ENCODE measurements around the gene RNF207.

Gene RNF207

DNA sequence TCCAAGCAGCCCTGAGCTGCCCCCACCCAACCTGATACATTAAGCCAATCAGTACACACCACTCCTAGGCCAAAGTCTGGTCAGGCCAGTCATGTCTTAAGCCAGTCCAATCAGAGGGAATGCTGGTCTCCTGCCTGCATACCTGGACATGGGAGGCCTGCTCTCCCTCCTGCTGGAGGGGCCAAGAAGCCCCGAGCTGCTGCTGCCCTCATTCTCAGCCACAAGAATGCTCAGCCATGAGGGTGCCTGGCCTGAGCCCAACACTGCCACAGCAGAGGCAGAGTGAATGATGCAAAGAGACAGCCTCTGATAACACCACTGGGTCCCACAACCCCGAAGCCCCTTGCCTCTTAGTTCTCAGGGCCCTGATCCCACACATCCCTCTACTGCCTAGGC is 48.8 kb upstream of the RNF207 start:
- H3K27ac ChIP-seq (ENCODE audit: extremely low read depth, low read depth, low read length), result no peak overlapping the region
- TF ChIP-seq WT1 (tag by site-specific recombination; IDR thresholded peaks at IDR 0.05) (no peak), HOXC10 (CRISPR knock-in tag; IDR thresholded peaks at IDR 0.05) (no peak)
- TF ChIP-seq, protein P1, sequence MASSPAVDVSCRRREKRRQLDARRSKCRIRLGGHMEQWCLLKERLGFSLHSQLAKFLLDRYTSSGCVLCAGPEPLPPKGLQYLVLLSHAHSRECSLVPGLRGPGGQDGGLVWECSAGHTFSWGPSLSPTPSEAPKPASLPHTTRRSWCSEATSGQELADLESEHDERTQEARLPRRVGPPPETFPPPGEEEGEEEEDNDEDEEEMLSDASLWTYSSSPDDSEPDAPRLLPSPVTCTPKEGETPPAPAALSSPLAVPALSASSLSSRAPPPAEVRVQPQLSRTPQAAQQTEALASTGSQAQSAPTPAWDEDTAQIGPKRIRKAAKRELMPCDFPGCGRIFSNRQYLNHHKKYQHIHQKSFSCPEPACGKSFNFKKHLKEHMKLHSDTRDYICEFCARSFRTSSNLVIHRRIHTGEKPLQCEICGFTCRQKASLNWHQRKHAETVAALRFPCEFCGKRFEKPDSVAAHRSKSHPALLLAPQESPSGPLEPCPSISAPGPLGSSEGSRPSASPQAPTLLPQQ (tag by site-specific recombination; IDR thresholded peaks at IDR 0.05), result peak; percentile 58; the same call in 1 of the 2 replicates
- CTCF ChIA-PET, result interaction anchor here (0.6 kb wide), 1 partner anchor 163 kb away, joined by 3 read pairs; no protein-coding TSS in a partner anchor
- no peaks in the 10 kb centered on the region for H3K36me3 ChIP-seq (ENCODE audit: control insufficient read depth in 2 of 2, insufficient read depth in 1 of 2, low read length in 2 of 2)
- POLR2A ChIA-PET, result interaction anchor here (1.6 kb wide), 1 partner anchor 9 kb away, joined by 7 read pairs; no protein-coding TSS in a partner anchor
- H3K4me1 ChIP-seq (ENCODE audit: control insufficient read depth, insufficient read depth, low read length), result peaks cover 9% of the 10 kb centered on the region; the same call in 1 of the 2 replicates
- H3K9me3 ChIP-seq (ENCODE audit: control insufficient read depth, insufficient read depth, low read depth, low read length), result no peaks in the 10 kb centered on the region
- no peak overlapping the region for H3K4me3 ChIP-seq (ENCODE audit: low read depth, low read length)

DNA sequence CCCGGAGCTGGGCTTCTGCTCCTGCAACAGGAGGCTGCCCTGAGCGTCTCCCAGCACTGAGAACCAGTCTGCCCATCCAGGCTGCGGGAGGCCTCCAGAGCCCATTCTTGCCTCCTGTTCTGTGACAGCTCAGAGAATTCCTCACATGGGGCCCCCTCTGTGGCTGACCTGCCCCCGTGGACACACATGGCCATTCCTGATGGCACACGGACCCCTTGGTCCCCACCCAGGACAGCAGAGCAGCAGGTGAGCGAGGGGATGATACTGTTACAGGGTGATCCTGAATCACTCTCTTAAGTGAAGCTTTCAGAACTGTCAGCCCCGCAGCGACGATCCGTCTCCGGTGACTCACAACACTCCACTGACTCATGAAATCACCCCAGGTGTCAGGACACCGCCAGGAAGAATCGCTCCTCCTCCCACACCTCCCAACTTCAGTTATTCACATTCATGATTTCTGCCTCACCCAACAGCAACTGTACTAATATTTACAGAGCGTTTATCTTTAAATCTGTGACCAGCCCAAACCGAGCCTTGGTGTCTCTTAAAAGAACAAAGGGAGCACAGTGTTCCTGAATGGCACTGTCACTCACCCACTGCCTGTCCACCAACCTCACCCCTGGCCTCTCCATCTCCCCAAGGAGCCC is 48.3 kb upstream of the RNF207 start:
- Histone ChIP-seq H3K27ac (ENCODE audit: extremely low read depth, low read depth, low read length) (no peak overlapping the region), H3K4me1 (ENCODE audit: control insufficient read depth, insufficient read depth, low read length) (peaks cover 9% of the 10 kb centered on the region; the same call in 1 of the 2 replicates), H3K9me3 (ENCODE audit: control insufficient read depth, insufficient read depth, low read depth, low read length) (no peaks in the 10 kb centered on the region), H3K36me3 (ENCODE audit: control insufficient read depth in 2 of 2, insufficient read depth in 1 of 2, low read length in 2 of 2) (no peaks in the 10 kb centered on the region), H3K4me3 (ENCODE audit: low read depth, low read length) (no peak overlapping the region)
- ChIA-PET POLR2A (interaction anchor here (1.6 kb wide), 1 partner anchor 9 kb away, joined by 7 read pairs; no protein-coding TSS in a partner anchor), CTCF (interaction anchor here (0.6 to 0.7 kb wide), 2 partner anchors 164 to 265 kb away, joined by 3 read pairs; no protein-coding TSS in a partner anchor)
- TF ChIP-seq PRDM1 (tag by site-specific recombination; IDR thresholded peaks at IDR 0.05) (peak; percentile 70), RBAK (tag by site-specific recombination; IDR thresholded peaks at IDR 0.05) (no peak), ZNF157 (tag by site-specific recombination; IDR thresholded peaks at IDR 0.05) (no peak), ZNF629 (tag by site-specific recombination; IDR thresholded peaks at IDR 0.05) (peak; percentile 68), ZNF146 (tag by site-specific recombination; IDR thresholded peaks at IDR 0.05) (no peak), ZNF10 (tag by site-specific recombination; IDR thresholded peaks at IDR 0.05) (0 out of 2 replicates have a peak, but pooled peaks have one; percentile 4), ZNF600 (tag by site-specific recombination; IDR thresholded peaks at IDR 0.05) (peak; percentile 84), KLF7 (tag by site-specific recombination; IDR thresholded peaks at IDR 0.05; ENCODE audit: borderline replicate concordance) (no peak), ZFHX2 (tag by site-specific recombination; conservative IDR thresholded peaks at IDR 0.05) (peak; percentile 34; the same call in 1 of the 2 replicates), IKZF3 (tag by site-specific recombination; IDR thresholded peaks at IDR 0.05) (peak; percentile 51; the same call in 1 of the 2 replicates), GLIS2 (tag by site-specific recombination; IDR thresholded peaks at IDR 0.05) (peak; percentile 57), ZNF654 (tag by site-specific recombination; IDR thresholded peaks at IDR 0.05; ENCODE audit: low read depth) (no peak), KLF1 (tag by site-specific recombination; IDR thresholded peaks at IDR 0.05) (peak; percentile 34; the same call in 1 of the 2 replicates), ZNF529 (tag by site-specific recombination; IDR thresholded peaks at IDR 0.05; ENCODE audit: insufficient replicate concordance) (no peak)
- TF ChIP-seq, protein P2, sequence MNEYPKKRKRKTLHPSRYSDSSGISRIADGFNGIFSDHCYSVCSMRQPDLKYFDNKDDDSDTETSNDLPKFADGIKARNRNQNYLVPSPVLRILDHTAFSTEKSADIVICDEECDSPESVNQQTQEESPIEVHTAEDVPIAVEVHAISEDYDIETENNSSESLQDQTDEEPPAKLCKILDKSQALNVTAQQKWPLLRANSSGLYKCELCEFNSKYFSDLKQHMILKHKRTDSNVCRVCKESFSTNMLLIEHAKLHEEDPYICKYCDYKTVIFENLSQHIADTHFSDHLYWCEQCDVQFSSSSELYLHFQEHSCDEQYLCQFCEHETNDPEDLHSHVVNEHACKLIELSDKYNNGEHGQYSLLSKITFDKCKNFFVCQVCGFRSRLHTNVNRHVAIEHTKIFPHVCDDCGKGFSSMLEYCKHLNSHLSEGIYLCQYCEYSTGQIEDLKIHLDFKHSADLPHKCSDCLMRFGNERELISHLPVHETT (tag by site-specific recombination; IDR thresholded peaks at IDR 0.05), result peak; percentile 34; the same call in 1 of the 2 replicates
- TF ChIP-seq, protein P3, sequence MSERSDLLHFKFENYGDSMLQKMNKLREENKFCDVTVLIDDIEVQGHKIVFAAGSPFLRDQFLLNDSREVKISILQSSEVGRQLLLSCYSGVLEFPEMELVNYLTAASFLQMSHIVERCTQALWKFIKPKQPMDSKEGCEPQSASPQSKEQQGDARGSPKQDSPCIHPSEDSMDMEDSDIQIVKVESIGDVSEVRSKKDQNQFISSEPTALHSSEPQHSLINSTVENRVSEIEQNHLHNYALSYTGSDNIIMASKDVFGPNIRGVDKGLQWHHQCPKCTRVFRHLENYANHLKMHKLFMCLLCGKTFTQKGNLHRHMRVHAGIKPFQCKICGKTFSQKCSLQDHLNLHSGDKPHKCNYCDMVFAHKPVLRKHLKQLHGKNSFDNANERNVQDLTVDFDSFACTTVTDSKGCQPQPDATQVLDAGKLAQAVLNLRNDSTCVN (tag by site-specific recombination; optimal IDR thresholded peaks at IDR 0.05), result no peak
- TF ChIP-seq, protein P4, sequence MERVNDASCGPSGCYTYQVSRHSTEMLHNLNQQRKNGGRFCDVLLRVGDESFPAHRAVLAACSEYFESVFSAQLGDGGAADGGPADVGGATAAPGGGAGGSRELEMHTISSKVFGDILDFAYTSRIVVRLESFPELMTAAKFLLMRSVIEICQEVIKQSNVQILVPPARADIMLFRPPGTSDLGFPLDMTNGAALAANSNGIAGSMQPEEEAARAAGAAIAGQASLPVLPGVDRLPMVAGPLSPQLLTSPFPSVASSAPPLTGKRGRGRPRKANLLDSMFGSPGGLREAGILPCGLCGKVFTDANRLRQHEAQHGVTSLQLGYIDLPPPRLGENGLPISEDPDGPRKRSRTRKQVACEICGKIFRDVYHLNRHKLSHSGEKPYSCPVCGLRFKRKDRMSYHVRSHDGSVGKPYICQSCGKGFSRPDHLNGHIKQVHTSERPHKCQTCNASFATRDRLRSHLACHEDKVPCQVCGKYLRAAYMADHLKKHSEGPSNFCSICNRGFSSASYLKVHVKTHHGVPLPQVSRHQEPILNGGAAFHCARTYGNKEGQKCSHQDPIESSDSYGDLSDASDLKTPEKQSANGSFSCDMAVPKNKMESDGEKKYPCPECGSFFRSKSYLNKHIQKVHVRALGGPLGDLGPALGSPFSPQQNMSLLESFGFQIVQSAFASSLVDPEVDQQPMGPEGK (tag by site-specific recombination; IDR thresholded peaks at IDR 0.05), result peak; percentile 68
- TF ChIP-seq, protein P5, sequence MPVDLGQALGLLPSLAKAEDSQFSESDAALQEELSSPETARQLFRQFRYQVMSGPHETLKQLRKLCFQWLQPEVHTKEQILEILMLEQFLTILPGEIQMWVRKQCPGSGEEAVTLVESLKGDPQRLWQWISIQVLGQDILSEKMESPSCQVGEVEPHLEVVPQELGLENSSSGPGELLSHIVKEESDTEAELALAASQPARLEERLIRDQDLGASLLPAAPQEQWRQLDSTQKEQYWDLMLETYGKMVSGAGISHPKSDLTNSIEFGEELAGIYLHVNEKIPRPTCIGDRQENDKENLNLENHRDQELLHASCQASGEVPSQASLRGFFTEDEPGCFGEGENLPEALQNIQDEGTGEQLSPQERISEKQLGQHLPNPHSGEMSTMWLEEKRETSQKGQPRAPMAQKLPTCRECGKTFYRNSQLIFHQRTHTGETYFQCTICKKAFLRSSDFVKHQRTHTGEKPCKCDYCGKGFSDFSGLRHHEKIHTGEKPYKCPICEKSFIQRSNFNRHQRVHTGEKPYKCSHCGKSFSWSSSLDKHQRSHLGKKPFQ (tag by site-specific recombination; IDR thresholded peaks at IDR 0.05), result no peak
- TF ChIP-seq, protein P1 (tag by site-specific recombination; IDR thresholded peaks at IDR 0.05), result 0 out of 2 replicates have a peak, but pooled peaks have one; percentile 14
- TF ChIP-seq, protein P6, sequence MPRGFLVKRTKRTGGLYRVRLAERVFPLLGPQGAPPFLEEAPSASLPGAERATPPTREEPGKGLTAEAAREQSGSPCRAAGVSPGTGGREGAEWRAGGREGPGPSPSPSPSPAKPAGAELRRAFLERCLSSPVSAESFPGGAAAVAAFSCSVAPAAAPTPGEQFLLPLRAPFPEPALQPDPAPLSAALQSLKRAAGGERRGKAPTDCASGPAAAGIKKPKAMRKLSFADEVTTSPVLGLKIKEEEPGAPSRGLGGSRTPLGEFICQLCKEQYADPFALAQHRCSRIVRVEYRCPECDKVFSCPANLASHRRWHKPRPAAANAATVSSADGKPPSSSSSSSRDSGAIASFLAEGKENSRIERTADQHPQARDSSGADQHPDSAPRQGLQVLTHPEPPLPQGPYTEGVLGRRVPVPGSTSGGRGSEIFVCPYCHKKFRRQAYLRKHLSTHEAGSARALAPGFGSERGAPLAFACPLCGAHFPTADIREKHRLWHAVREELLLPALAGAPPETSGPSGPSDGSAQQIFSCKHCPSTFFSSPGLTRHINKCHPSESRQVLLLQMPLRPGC (tag by site-specific recombination; IDR thresholded peaks at IDR 0.05), result peak; percentile 56; the same call in 1 of the 2 replicates

Data from HEK293 (cell line).